Heart right ventricle (tissue), 16 donors: ENCODE measurements around the gene NUPR2. TPM values are rescaled to one million over a fixed set of nuclear protein-coding genes. Genes with fewer than 3 reads are reported as not detected.
"Not testable (repeated sequence)": the region's sequence is repeated elsewhere in the genome, so short reads cannot be mapped to it uniquely, and the experiment has no call there.

Experiments
- ATAC-seq, 8 donors: fragments of 200-7000 bp; cut with Tn5 transposase; one replicate each; pipeline ENCODE4 v1.9.1; 2020; ENCODE audit warnings: mild to moderate bottlenecking in 8 of 8, moderate library complexity in 8 of 8, moderate number of reproducible peaks in 1 of 8
- DNase-seq, 2 donors: peaks; one replicate each; pipeline ENCODE4 v3.0.0-alpha.2; 2020
- H3K27ac ChIP-seq, 10 donors: fragments of 200-600 bp; sonication (generic) in 2 of 10; one replicate each; pipeline versions ENCODE4 v1.5.0 to v1.8.0; 2020 to 2022; ENCODE audit warnings: mild to moderate bottlenecking in 3 of 10
- H3K27me3 ChIP-seq, 7 donors: fragments of 200-600 bp; one replicate each; pipeline ENCODE4 v1.8.0; 2021 to 2022; ENCODE audit warnings: mild to moderate bottlenecking in 2 of 7
- H3K36me3 ChIP-seq, 9 donors: fragments of 200-600 bp; sonication (generic) in 1 of 9; one replicate each; pipeline versions ENCODE4 v1.5.0 to v1.8.0; 2020 to 2022; ENCODE audit warnings: mild to moderate bottlenecking in 2 of 9
- H3K4me1 ChIP-seq, 9 donors: fragments of 200-600 bp; sonication (generic) in 1 of 9; one replicate each; pipeline versions ENCODE4 v1.5.0 to v1.8.0; 2020 to 2022; ENCODE audit warnings: mild to moderate bottlenecking in 4 of 9
- H3K4me3 ChIP-seq, 10 donors: fragments of 200-600 bp; sonication (generic) in 2 of 10; one replicate each; pipeline versions ENCODE4 v1.5.0 to v1.8.0; 2020 to 2022; ENCODE audit warnings: mild to moderate bottlenecking in 7 of 10, moderate library complexity in 2 of 10
- H3K9me3 ChIP-seq, 11 donors: fragments of 200-600 bp in 10 of 11; sonication (generic) in 2 of 11; one replicate each; pipeline versions ENCODE4 v1.5.0 to v1.8.0; 2013 to 2022; ENCODE audit warnings: mild to moderate bottlenecking in 2 of 11, control low read depth in 1 of 11, moderate library complexity in 1 of 11
- CTCF ChIP-seq, 9 donors: fragments of 200-600 bp; sonication (generic) in 2 of 9; IDR thresholded peaks; one replicate each; pipeline versions ENCODE4 v1.5.0 to v1.8.0; 2021 to 2022; ENCODE audit warnings: antibody characterized with exemption in 9 of 9, mild to moderate bottlenecking in 5 of 9, moderate library complexity in 1 of 9
- WGBS, 2 donors: extraction: QIAGEN DNeasy Blood & Tissue Kit; methylation state at CpG; one replicate each; pipeline ENCODE4 v1.1.7; 2013; ENCODE audit warnings: inconsistent platforms in 1 of 2; 5-methylcytosine and 5-hydroxymethylcytosine counted together
- intact Hi-C, 10 donors: fragments of 100-400 bp; cut with DNase I; formaldehyde crosslinking; loops; one replicate each; pipeline versions ENCODE4 v1.11.1 to v1.14.2; 2022
- polyA plus RNA-seq, 2 donors: library from polyadenylated mRNA; stranded (reverse); fragments of 200-250 nt; gene quantifications; one replicate each; pipeline ENCODE4 v1.2.3, GENCODE V29; 2013
- total RNA-seq, 10 donors: library from RNA; stranded (reverse); fragmentation: NEBNext Ultra II Directional in 3 of 10; extraction: Animal tissue kit (Norgen Biotek cat#: 25700) in 3 of 10; gene quantifications; one replicate each; pipeline versions ENCODE4 v1.2.1 to v1.2.4, GENCODE V29; 2021 to 2023
- donor health status: Arrhythmogenic right ventricular cardiomyopathy.
- donor health status: ischemic (EF 13 %, LVEDD 7.1; RV severe dilation, severe dysfunction).
- donor health status: healthy with polysubstance abuse.
- donor health status: DM: no; HTN: yes; CAD: no.
- donor health status: DM: no; HTN: no; CAD: no.
- donor health status: ischemic (EF 25% LVEDD 6.9; RV normal size, moderate dysfunction).
- donor health status: ischemic (EF 25% LVEDD 5.7; RV mildly dilated, moderate dysfunction).
- donor health status: healthy.
- donor health status: DM: yes; HTN: yes; CAD: no.
- donor health status: Ischemic cardiomyopathy.
- donor health status: ischemic (EF 35%, LVEDD 5.7; RV mildly dilated, moderate dysfunction).
- donor health status: nonischemic (EF 11% LVEDD 7.7; RV severe dilation, severe dysfunction).
- donor health status: DM: yes; HTN: yes; CAD: no.
- donor health status: PGD.
- donor health status: ischemic (EF 29% LVEDD 5.4; RV normal size, mild dysfunction).
- donor health status: nonischemic (EF 23%, LVEDD 6.1; RV moderate dilation, normal function).

Gene NUPR2
- total and polyA plus RNA-seq, 12 donors = not detected

- H3K36me3 ChIP-seq = peaks cover 0 to 66% (median 48%) of the 10 kb centered on the region in 9 donors
- DNase-seq = no peak
- intact Hi-C loops = no loop called here
- H3K27ac ChIP-seq = no peak overlapping the region
- H3K9me3 ChIP-seq = no peaks in the 10 kb centered on the region
- ATAC-seq = no peak
- 94 to 95% methylated on average over 3 of the region's 3 CpGs for WGBS, 2 donors
- no peaks in the 10 kb centered on the region for H3K27me3 ChIP-seq
- peaks cover 0 to 22% (median 11%) of the 10 kb centered on the region in 9 donors for H3K4me1 ChIP-seq
- no peak for TF ChIP-seq CTCF (IDR thresholded peaks at IDR 0.05)
- no peak overlapping the region for H3K4me3 ChIP-seq
Observed at GRCh38 chr7:56099653-56100052, 16.6 kb downstream of the NUPR2 start.

DNA sequence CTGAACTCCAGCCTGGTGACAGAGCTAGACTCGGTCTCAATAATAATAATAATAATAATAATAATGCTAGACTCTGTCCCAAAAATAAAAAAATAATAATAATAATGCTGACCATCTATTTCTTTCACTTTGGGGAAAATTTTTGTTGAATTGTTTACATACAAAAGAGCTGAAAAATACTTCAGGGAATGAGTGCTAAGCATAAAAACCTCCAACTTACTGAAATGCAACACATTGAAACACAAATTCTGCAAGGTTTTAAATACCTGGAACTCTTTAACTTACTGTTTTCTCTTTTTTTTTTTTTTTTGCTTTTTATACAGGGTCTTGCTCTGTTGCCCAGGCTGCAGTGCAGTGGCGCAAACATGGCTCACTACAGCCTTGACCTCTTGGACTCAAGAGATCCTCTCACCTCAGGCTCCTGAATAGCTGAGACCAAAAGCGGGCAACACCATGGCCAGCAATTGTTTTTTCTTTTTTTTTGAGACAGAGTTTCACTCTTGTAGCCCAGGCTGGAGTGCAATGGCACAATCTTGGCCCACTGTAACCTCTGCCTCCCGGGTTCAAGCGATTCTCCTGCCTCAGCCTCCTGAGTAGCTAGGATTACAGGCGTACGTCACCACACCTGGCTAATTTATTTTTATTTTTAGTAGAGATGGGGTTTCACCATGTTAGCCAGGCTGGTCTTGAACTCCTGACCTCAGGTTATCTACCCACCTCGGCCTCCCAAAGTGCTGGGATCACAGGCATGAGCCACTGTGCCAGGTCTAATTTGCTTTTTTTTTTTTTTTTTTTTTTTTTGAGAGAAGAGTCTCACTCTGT is 17.8 kb downstream of the NUPR2 start:
- peaks cover 0 to 15% (median 9%) of the 10 kb centered on the region in 9 donors for H3K4me1 ChIP-seq
- peak overlapping the region in 1 of 10 donors; percentile 9 for H3K27ac ChIP-seq
- H3K27me3 ChIP-seq, intact Hi-C loops, DNase-seq, H3K4me3 ChIP-seq, H3K9me3 ChIP-seq, ATAC-seq: not testable (repeated sequence)
- WGBS, 2 donors = 92 to 93% methylated on average over 8 of the region's 8 CpGs
- peaks cover 0 to 53% (median 42%) of the 10 kb centered on the region in 9 donors for H3K36me3 ChIP-seq

GRCh38 chr7:56097700-56098099 is 18.5 kb downstream of the NUPR2 start:
- peaks cover 3 to 22% (median 12%) of the 10 kb centered on the region in 9 donors for H3K4me1 ChIP-seq
- H3K4me3 ChIP-seq = no peak overlapping the region
- peak in 7 of 8 donors; percentile 10 to 73 (median 44) for ATAC-seq
- intact Hi-C loops = no loop called here
- TF ChIP-seq CTCF (IDR thresholded peaks at IDR 0.05) = no peak
- peak overlapping the region in 1 of 10 donors; percentile 9 for H3K27ac ChIP-seq
- peaks cover 0 to 46% (median 35%) of the 10 kb centered on the region in 9 donors for H3K36me3 ChIP-seq
- H3K27me3 ChIP-seq = no peaks in the 10 kb centered on the region
- peak in 1 of 2 donors; percentile 29 for DNase-seq
- H3K9me3 ChIP-seq = no peaks in the 10 kb centered on the region
- WGBS, 2 donors = 53 to 56% methylated on average over 5 of the region's 5 CpGs

DNA sequence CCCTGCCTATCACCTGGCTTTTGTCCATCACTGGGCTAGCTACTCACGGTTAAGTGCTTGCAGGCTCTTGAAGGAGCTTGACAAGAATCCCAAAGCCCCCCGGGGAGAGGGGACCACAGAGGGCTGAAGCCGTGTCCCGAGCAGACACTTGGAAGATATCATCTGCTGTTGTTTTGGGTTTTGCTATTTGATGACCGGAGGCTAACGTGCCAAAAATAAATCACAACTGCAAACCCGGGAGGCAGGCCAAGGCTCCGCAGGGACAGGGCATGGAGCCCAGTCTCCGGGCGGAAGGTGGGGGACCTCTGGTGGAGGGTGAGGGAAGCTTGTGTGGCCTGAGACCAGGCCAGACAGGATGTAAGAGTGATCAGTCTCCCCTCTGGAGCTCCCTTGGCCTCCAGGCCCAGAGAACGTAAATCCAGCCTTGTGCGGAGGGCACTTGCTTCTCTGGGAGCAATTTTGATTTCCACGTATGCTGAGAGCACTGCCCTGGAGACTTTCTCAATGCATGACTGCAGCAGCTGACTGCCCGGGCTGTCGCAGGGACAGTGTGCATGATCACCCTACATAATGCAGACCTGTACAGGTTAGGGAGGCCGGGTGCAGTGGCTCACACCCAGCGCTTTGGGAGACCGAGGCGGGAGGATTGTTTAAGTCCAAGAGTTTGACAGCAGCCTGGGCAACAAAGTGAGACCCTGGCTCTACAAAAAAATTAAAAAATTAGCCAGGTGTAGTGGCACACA is 23.3 kb downstream of the NUPR2 start, which contains the start of gene PHKG1:
PHKG1 (minus strand) TSS at position 164 of the 743 bp plus-strand sequence. CDS start 4,011 bp downstream, outside the sequence.
- TF ChIP-seq CTCF (IDR thresholded peaks at IDR 0.05) = peak; percentile 60 to 86 (median 69)

DNA sequence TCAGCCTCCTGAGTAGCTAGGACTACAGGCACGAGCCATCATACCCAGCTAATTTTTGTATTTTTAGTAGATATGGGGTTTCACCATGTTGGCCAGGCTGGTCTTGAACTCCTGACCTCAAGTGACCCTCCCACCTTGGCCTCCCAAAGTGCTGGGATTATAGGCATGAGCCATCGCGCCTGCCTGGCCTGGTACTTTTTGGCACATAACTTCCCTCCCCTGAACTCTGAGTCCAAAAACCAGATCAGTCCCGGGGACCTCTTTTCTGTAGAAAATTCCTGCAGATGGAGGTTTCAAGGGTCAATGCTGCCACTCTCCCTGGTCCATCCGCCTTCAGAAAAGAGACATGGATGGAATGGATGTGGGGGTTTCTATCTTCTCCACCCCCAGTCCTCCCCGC is 23.8 kb downstream of the NUPR2 start:
- ATAC-seq = peak; percentile 3 to 47 (median 22)
- DNase-seq, intact Hi-C loops, H3K9me3 ChIP-seq, H3K27me3 ChIP-seq: not testable (repeated sequence)
- H3K27ac ChIP-seq = peak overlapping the region; percentile 74 to 92 (median 84)
- peak overlapping the region in 9 of 10 donors; percentile 25 to 49 (median 42) for H3K4me3 ChIP-seq
- peaks cover 3 to 35% (median 25%) of the 10 kb centered on the region in 9 donors for H3K4me1 ChIP-seq
- peaks cover 0 to 22% (median 8%) of the 10 kb centered on the region in 9 donors for H3K36me3 ChIP-seq
- 22 to 24% methylated on average over 6 of the region's 6 CpGs for WGBS, 2 donors

More for the DNA sequence above, 23.3 kb downstream of the NUPR2 start, which contains the start of gene PHKG1:
- no peaks in the 10 kb centered on the region for H3K27me3 ChIP-seq
- H3K36me3 ChIP-seq = peaks cover 0 to 17% (median 7%) of the 10 kb centered on the region in 9 donors
- H3K4me1 ChIP-seq = peaks cover 3 to 41% (median 25%) of the 10 kb centered on the region in 9 donors
- H3K27ac ChIP-seq = peak within 1 kb of the TSS; percentile 74 to 92 (median 84)
- ATAC-seq = peak; percentile 88 to 94 (median 91)
- H3K9me3 ChIP-seq = no peaks in the 10 kb centered on the region
- peak; percentile 89 for DNase-seq
- 26 to 32% methylated on average over 19 of the region's 19 CpGs for WGBS, 2 donors
- peak within 1 kb of the TSS in 9 of 10 donors; percentile 25 to 49 (median 42) for H3K4me3 ChIP-seq
- intact Hi-C loops = no loop called here
